ENCODE measurements around the gene SAFB.

Gene SAFB

DNA sequence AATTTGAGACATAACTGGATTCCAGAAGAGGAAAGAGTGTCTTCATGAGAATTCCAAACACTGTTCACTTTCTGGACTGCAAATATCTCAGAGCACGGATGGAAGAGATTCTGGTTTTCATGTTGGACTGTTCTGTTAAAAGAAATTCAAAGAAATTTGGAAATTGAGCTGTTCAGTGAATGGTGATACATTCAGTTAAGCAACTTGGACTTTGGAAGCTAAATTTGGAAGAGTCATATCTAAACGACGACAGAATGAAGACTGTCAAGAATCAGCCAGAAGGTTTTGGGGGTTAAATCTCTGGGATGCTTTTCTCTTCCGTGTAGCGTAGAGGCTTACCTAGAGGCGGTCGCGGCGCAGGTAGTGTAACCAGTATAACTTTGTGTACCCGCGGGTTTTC lies 25.6 kb downstream of the SAFB start:
- no peak overlapping the region for H3K4me3 ChIP-seq (ENCODE audit: low read depth in 1 of 2, low read length in 1 of 2)
- no peak overlapping the region for H3K27ac ChIP-seq
- H3K36me3 ChIP-seq: peaks cover 85% of the 10 kb centered on the region
- no peaks in the 10 kb centered on the region for H3K4me1 ChIP-seq (ENCODE audit: control insufficient read depth in 1 of 2, insufficient read depth in 1 of 2, low read depth in 1 of 2, low read length in 1 of 2)
- H3K9me3 ChIP-seq: no peaks in the 10 kb centered on the region
- H3K27me3 ChIP-seq: no peaks in the 10 kb centered on the region
- TF ChIP-seq, protein P1, sequence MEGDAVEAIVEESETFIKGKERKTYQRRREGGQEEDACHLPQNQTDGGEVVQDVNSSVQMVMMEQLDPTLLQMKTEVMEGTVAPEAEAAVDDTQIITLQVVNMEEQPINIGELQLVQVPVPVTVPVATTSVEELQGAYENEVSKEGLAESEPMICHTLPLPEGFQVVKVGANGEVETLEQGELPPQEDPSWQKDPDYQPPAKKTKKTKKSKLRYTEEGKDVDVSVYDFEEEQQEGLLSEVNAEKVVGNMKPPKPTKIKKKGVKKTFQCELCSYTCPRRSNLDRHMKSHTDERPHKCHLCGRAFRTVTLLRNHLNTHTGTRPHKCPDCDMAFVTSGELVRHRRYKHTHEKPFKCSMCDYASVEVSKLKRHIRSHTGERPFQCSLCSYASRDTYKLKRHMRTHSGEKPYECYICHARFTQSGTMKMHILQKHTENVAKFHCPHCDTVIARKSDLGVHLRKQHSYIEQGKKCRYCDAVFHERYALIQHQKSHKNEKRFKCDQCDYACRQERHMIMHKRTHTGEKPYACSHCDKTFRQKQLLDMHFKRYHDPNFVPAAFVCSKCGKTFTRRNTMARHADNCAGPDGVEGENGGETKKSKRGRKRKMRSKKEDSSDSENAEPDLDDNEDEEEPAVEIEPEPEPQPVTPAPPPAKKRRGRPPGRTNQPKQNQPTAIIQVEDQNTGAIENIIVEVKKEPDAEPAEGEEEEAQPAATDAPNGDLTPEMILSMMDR (IDR thresholded peaks at IDR 0.05): no peak

- Histone ChIP-seq H3K4me3 (ENCODE audit: low read depth in 1 of 2, low read length in 1 of 2) (no peak overlapping the region), H3K9me3 (no peaks in the 10 kb centered on the region), H3K27me3 (no peaks in the 10 kb centered on the region), H3K27ac (no peak overlapping the region), H3K4me1 (ENCODE audit: control insufficient read depth in 1 of 2, insufficient read depth in 1 of 2, low read depth in 1 of 2, low read length in 1 of 2) (no peaks in the 10 kb centered on the region), H3K36me3 (peaks cover 92% of the 10 kb centered on the region)
- TF ChIP-seq, protein P1 (IDR thresholded peaks at IDR 0.05): no peak
Measured at GRCh38 chr19:5651361-5651760, 28.5 kb downstream of the SAFB start.

DNA sequence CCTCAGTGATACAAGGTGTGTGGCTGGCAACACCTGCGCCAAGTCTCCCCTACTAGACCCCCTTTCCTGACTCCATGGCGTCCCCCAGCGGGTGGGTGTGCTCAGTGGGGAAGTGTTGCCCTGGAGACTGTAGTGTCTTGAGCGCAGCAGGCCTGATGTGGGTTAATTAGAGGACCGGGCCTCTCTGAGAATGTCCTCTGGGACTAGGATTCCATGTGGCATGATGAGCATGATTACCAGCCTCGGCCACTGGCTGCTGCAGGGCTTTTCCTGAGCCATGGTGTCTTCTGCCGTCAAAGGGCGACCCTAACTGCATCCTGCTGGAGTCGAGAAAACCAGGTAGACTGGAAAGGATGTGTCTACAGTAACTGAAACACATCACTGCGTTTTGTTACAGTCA lies 29.4 kb downstream of the SAFB start:
- TF ChIP-seq, protein P1 (IDR thresholded peaks at IDR 0.05): no peak
- no peak overlapping the region for H3K27ac ChIP-seq

DNA sequence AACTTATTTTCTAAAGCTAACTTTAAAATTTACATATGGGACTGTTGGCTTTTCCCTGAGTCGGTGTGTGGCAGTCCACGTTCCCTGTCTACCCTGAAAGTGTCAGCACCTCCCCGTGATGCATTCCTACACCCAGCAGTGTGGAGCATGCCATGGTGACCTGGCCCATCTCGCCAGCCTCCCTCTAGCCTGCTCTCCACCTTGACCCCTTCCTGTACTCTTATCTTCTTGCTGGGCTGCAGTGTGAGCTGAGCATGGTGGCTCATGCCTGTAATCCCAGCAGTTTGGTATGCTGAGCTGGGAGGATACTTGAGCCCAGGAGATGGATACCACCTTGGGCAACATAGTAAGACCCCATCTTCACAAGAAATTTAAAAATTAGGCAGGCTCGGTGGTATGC lies 32.0 kb downstream of the SAFB start:
- peaks cover 100% of the 10 kb centered on the region for H3K36me3 ChIP-seq
- no peaks in the 10 kb centered on the region for H3K4me1 ChIP-seq (ENCODE audit: control insufficient read depth in 1 of 2, insufficient read depth in 1 of 2, low read depth in 1 of 2, low read length in 1 of 2)
- TF ChIP-seq, protein P1 (IDR thresholded peaks at IDR 0.05): no peak
- no peaks in the 10 kb centered on the region for H3K9me3 ChIP-seq
- H3K27me3 ChIP-seq: no peaks in the 10 kb centered on the region
- H3K27ac ChIP-seq: no peak overlapping the region
- H3K4me3 ChIP-seq (ENCODE audit: low read depth in 1 of 2, low read length in 1 of 2): no peak overlapping the region

More for the DNA sequence above, 29.4 kb downstream of the SAFB start:
- no peaks in the 10 kb centered on the region for H3K27me3 ChIP-seq
- H3K9me3 ChIP-seq: no peaks in the 10 kb centered on the region
- no peaks in the 10 kb centered on the region for H3K4me1 ChIP-seq (ENCODE audit: control insufficient read depth in 1 of 2, insufficient read depth in 1 of 2, low read depth in 1 of 2, low read length in 1 of 2)
- peaks cover 92% of the 10 kb centered on the region for H3K36me3 ChIP-seq
- H3K4me3 ChIP-seq (ENCODE audit: low read depth in 1 of 2, low read length in 1 of 2): no peak overlapping the region

DNA sequence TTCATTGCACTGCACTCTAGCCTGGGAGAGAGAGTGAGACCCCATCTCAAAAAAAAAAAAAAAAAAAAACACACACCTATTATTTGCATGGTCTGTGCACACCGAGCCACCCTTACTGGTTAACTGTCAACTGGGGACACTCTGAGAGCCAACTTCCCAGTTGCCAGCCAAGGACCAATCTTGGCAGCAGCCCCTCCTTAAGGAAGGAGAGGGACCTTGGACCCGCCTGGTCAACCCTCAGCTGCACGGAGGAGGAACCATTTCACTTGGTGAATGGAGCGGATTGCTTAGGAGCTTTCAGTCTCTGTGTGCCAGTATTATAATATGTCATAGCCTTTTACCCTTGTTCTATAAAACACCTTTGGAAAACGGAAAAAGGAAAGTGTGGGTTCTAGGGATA lies 32.5 kb downstream of the SAFB start:
- TF ChIP-seq, protein P1 (IDR thresholded peaks at IDR 0.05): no peak
- H3K4me1 ChIP-seq (ENCODE audit: control insufficient read depth in 1 of 2, insufficient read depth in 1 of 2, low read depth in 1 of 2, low read length in 1 of 2): no peaks in the 10 kb centered on the region
- no peak overlapping the region for H3K4me3 ChIP-seq (ENCODE audit: low read depth in 1 of 2, low read length in 1 of 2)
- H3K9me3 ChIP-seq: no peaks in the 10 kb centered on the region
- H3K27ac ChIP-seq: no peak overlapping the region
- H3K27me3 ChIP-seq: no peaks in the 10 kb centered on the region
- H3K36me3 ChIP-seq: peaks cover 97% of the 10 kb centered on the region

GRCh38 chr19:5661483-5661882 lies 38.6 kb downstream of the SAFB start:
- Histone ChIP-seq H3K36me3 (peaks cover 95% of the 10 kb centered on the region), H3K27ac (no peak overlapping the region), H3K9me3 (no peaks in the 10 kb centered on the region), H3K27me3 (no peaks in the 10 kb centered on the region), H3K4me3 (ENCODE audit: low read depth in 1 of 2, low read length in 1 of 2) (no peak overlapping the region), H3K4me1 (ENCODE audit: control insufficient read depth in 1 of 2, insufficient read depth in 1 of 2, low read depth in 1 of 2, low read length in 1 of 2) (no peaks in the 10 kb centered on the region)
- TF ChIP-seq, protein P1 (IDR thresholded peaks at IDR 0.05): no peak

Data from neutrophil (primary cell).